T-cell (primary cell): ENCODE data around the gene EZR. TPM values are rescaled to one million over a fixed set of nuclear protein-coding genes. Genes with fewer than 3 reads are reported as not detected.
A peak's percentile ranks its signal among the peaks of the same experiment; 100 is the strongest.

ENCODE experiments used
- ATAC-seq, 4 experiments: fragments of 200-7000 bp in 3 of 4; fragments of 150-1000 bp in 1 of 4; cut with Tn5 transposase; replicated peaks in 1 of 4; 1 replicate in 3 of 4; 2 replicates in 1 of 4; pipeline ENCODE4 v1.10.0; 2021; ENCODE audit warnings: moderate library complexity in 3 of 4, mild to moderate bottlenecking in 2 of 4, moderate number of reproducible peaks in 1 of 4
- CTCF ChIA-PET, 2 donors: fragments of 300-600 bp; sonication (Branson Sonifier 250); formaldehyde crosslinking; loops; one replicate each; lab custom pipeline; 2022; ENCODE audit warnings: antibody characterized with exemption in 2 of 2; lab: Charles Lee
- POLR2A ChIA-PET, 2 donors: fragments of 300-600 bp; sonication (Branson Sonifier 250); formaldehyde crosslinking; loops; one replicate each; lab custom pipeline; 2022; ENCODE audit warnings: antibody characterized with exemption in 2 of 2; lab: Charles Lee
- DNase-seq, 35 experiments: peaks; one replicate each; pipeline versions ENCODE4 v3.0.0 to v3.0.0-alpha.2; 2013 to 2023
- H3K27ac ChIP-seq: one replicate; pipeline ENCODE4 v1.5.1; 2013; ENCODE audit warnings: low read length
- H3K27me3 ChIP-seq, 2 experiments: replicated peaks in 1 of 2; 1 replicate in 1 of 2; 2 replicates in 1 of 2; pipeline versions ENCODE4 v1.6.1 to v1.7.0; 2013; ENCODE audit warnings: low read length in 1 of 2, mixed read lengths in 1 of 2; ENCODE audit not compliant: control insufficient read depth in 2 of 2, insufficient read depth in 2 of 2; ENCODE audit errors: extremely low read depth in 1 of 2
- H3K36me3 ChIP-seq, 2 donors: 1 replicate in 1 of 2; 2 replicates in 1 of 2; pipeline versions ENCODE4 v1.6.1 to v1.7.0; 2013; ENCODE audit warnings: low read length in 1 of 2; ENCODE audit not compliant: control insufficient read depth in 2 of 2, insufficient read depth in 1 of 2; ENCODE audit errors: extremely low read depth in 1 of 2
- H3K4me1 ChIP-seq, 2 experiments: 1 replicate in 1 of 2; 2 replicates in 1 of 2; pipeline versions ENCODE4 v1.6.1 to v1.7.0; 2013; ENCODE audit warnings: low read length in 2 of 2, mixed read lengths in 1 of 2; ENCODE audit not compliant: insufficient read depth in 2 of 2, control insufficient read depth in 1 of 2; ENCODE audit errors: extremely low read depth in 1 of 2
- H3K4me3 ChIP-seq, 2 donors: 1 replicate in 1 of 2; 2 replicates in 1 of 2; pipeline versions ENCODE4 v1.5.1 to v1.7.0; 2013; ENCODE audit warnings: mild to moderate bottlenecking in 2 of 2, low read length in 1 of 2, moderate library complexity in 1 of 2; ENCODE audit not compliant: control insufficient read depth in 1 of 2; ENCODE audit errors: extremely low read depth in 1 of 2
- H3K9me3 ChIP-seq: 2 replicates; pipeline ENCODE4 v1.7.0; 2013
- H3K27ac Mint-ChIP-seq, 2 donors: one replicate each; pipeline ENCODE4 v1.8.0; 2020 to 2021; ENCODE audit warnings: mild to moderate bottlenecking in 2 of 2, mixed read lengths in 2 of 2
- H3K27me3 Mint-ChIP-seq, 2 donors: one replicate each; pipeline ENCODE4 v1.8.0; 2021 to 2022; ENCODE audit warnings: mixed read lengths in 2 of 2
- H3K36me3 Mint-ChIP-seq: one replicate; pipeline ENCODE4 v1.8.0; 2021; ENCODE audit warnings: mixed read lengths
- H3K4me1 Mint-ChIP-seq, 3 donors: one replicate each; pipeline ENCODE4 v1.8.0; 2020 to 2022; ENCODE audit warnings: mixed read lengths in 3 of 3, mild to moderate bottlenecking in 1 of 3
- H3K4me3 Mint-ChIP-seq, 3 donors: one replicate each; pipeline ENCODE4 v1.8.0; 2020 to 2022; ENCODE audit warnings: mild to moderate bottlenecking in 3 of 3, mixed read lengths in 3 of 3, moderate library complexity in 3 of 3
- H3K9me3 Mint-ChIP-seq, 3 donors: one replicate each; pipeline ENCODE4 v1.8.0; 2020 to 2022; ENCODE audit warnings: mixed read lengths in 3 of 3
- WGBS: methylation state at CpG from one replicate; pipeline ENCODE4 v1.1.5; 2013; ENCODE audit warnings: missing lambda C conversion rate; ENCODE audit not compliant: insufficient coverage; 5-methylcytosine and 5-hydroxymethylcytosine counted together
- total RNA-seq, 35 experiments: library from RNA in 6 of 35; stranded (reverse) in 6 of 35; fragments of 120-200 nt in 1 of 35; gene quantifications; one replicate each; pipeline versions ENCODE4 v1.2.1 to v1.2.4 and lab custom pipeline; 2013 to 2026

EZR gene
- total RNA-seq, 5 donors from 2014 or later (not counting 1 experiment from before 2014, with no cell fraction given): 176 to 286 (median 272) TPM

GRCh38 chr6:158807515-158808441 is 11.4 kb downstream of the EZR start:
- Histone ChIP-seq H3K27ac (peak overlapping the region; percentile 50), H3K4me3 (no peak overlapping the region), H3K27me3 (no peaks in the 10 kb centered on the region), H3K4me1 (peaks cover 48 to 68% of the 10 kb centered on the region in 2 experiments), H3K9me3 (no peaks in the 10 kb centered on the region), H3K36me3 (peaks cover 0 to 31% of the 10 kb centered on the region in 2 donors)
- ChIA-PET CTCF (interaction anchor here (0.6 to 2.8 kb wide), 6 partner anchors 12 to 62 kb away, joined by 3 to 14 read pairs (median 5); partner anchors contain the start of gene EZR (in 1 of the 2)), POLR2A (interaction anchor here (0.5 to 3.2 kb wide), 17 partner anchors 8 to 298 kb away, joined by 3 to 24 read pairs (median 4); partner anchors contain the start of gene EZR (in 1 of the 2))
- ATAC-seq: no peak
- peak overlapping the region; percentile 84 to 85 for H3K27ac Mint-ChIP-seq
- no peaks in the 10 kb centered on the region for H3K9me3 Mint-ChIP-seq
- 50% methylated on average over 2 of the region's 8 CpGs for WGBS
- peak overlapping the region; percentile 21 to 79 (median 58) for H3K4me3 Mint-ChIP-seq
- H3K27me3 Mint-ChIP-seq: no peaks in the 10 kb centered on the region
- peaks cover 62% of the 10 kb centered on the region for H3K36me3 Mint-ChIP-seq
- H3K4me1 Mint-ChIP-seq: peaks cover 94 to 100% (median 97%) of the 10 kb centered on the region in 3 donors
- DNase-seq: no peak

GRCh38 chr6:158805698-158806377 is 13.3 kb downstream of the EZR start:
- ChIA-PET POLR2A (no interaction called here), CTCF (interaction anchor here in 1 of 2 donors (0.8 kb wide), 1 partner anchor 13 kb away, joined by 3 read pairs; no protein-coding TSS in a partner anchor)
- Histone ChIP-seq H3K4me3 (no peak overlapping the region), H3K36me3 (peaks cover 0 to 29% of the 10 kb centered on the region in 2 donors), H3K9me3 (no peaks in the 10 kb centered on the region), H3K27me3 (no peaks in the 10 kb centered on the region), H3K4me1 (peaks cover 46 to 69% of the 10 kb centered on the region in 2 experiments), H3K27ac (no peak overlapping the region)
- ATAC-seq (no peak), DNase-seq (no peak)
- peak overlapping the region; percentile 1 to 79 (median 51) for H3K4me3 Mint-ChIP-seq
- peaks cover 94 to 100% (median 97%) of the 10 kb centered on the region in 3 donors for H3K4me1 Mint-ChIP-seq
- H3K36me3 Mint-ChIP-seq: peaks cover 60% of the 10 kb centered on the region
- no peaks in the 10 kb centered on the region for H3K27me3 Mint-ChIP-seq
- peak overlapping the region; percentile 69 to 85 for H3K27ac Mint-ChIP-seq
- no peaks in the 10 kb centered on the region for H3K9me3 Mint-ChIP-seq
- WGBS: no CpG with 5 or more reads among the region's 5 CpGs

GRCh38 chr6:158804207-158804606 is 15.0 kb downstream of the EZR start:
- Mint-ChIP-seq H3K27me3 (no peaks in the 10 kb centered on the region), H3K4me1 (peaks cover 93 to 100% (median 96%) of the 10 kb centered on the region in 3 donors), H3K9me3 (no peaks in the 10 kb centered on the region), H3K4me3 (peak overlapping the region; percentile 70 to 79 (median 76)), H3K36me3 (peaks cover 52% of the 10 kb centered on the region), H3K27ac (peak overlapping the region; percentile 90 to 91)
- Histone ChIP-seq H3K4me1 (peaks cover 38 to 72% of the 10 kb centered on the region in 2 experiments), H3K27ac (peak overlapping the region; percentile 78), H3K36me3 (peaks cover 0 to 25% of the 10 kb centered on the region in 2 donors), H3K9me3 (no peaks in the 10 kb centered on the region), H3K27me3 (no peaks in the 10 kb centered on the region), H3K4me3 (peak overlapping the region in 1 of 2 donors; percentile 31)
- ChIA-PET POLR2A (interaction anchor here (0.5 to 1.7 kb wide), 8 partner anchors 8 to 65 kb away, joined by 3 to 13 read pairs (median 4); no protein-coding TSS in a partner anchor), CTCF (interaction anchor here in 1 of 2 donors (0.7 to 1.3 kb wide), 6 partner anchors 8 to 164 kb away, joined by 3 to 6 read pairs (median 4); no protein-coding TSS in a partner anchor)
- no peak for DNase-seq
- ATAC-seq: no peak

GRCh38 chr6:158803733-158804143 is 15.4 kb downstream of the EZR start:
- Histone ChIP-seq H3K4me1 (peaks cover 35 to 72% of the 10 kb centered on the region in 2 experiments), H3K4me3 (peak overlapping the region in 1 of 2 donors; percentile 31), H3K27me3 (no peaks in the 10 kb centered on the region), H3K9me3 (no peaks in the 10 kb centered on the region), H3K27ac (peak overlapping the region; percentile 78), H3K36me3 (peaks cover 0 to 25% of the 10 kb centered on the region in 2 donors)
- DNase-seq (peak in 29 of 35 experiments; percentile 19 to 72 (median 41)), ATAC-seq (peak; percentile 43 to 86 (median 78))
- no peaks in the 10 kb centered on the region for H3K27me3 Mint-ChIP-seq
- CTCF ChIA-PET: interaction anchor here in 1 of 2 donors (0.7 to 1.3 kb wide), 7 partner anchors 9 to 164 kb away, joined by 3 to 6 read pairs (median 4); no protein-coding TSS in a partner anchor
- WGBS: 0% methylated on average over 2 of the region's 5 CpGs
- H3K4me3 Mint-ChIP-seq: peak overlapping the region; percentile 70 to 79 (median 76)
- POLR2A ChIA-PET: interaction anchor here (0.5 to 1.7 kb wide), 12 partner anchors 8 to 199 kb away, joined by 3 to 13 read pairs (median 4); partner anchors contain the start of gene EZR (in 1 of the 2)
- H3K27ac Mint-ChIP-seq: peak overlapping the region; percentile 90 to 91
- peaks cover 48% of the 10 kb centered on the region for H3K36me3 Mint-ChIP-seq
- peaks cover 93 to 100% (median 96%) of the 10 kb centered on the region in 3 donors for H3K4me1 Mint-ChIP-seq
- no peaks in the 10 kb centered on the region for H3K9me3 Mint-ChIP-seq

GRCh38 chr6:158801655-158802294 is 17.4 kb downstream of the EZR start:
- CTCF ChIA-PET: interaction anchor here in 1 of 2 donors (0.7 kb wide), 1 partner anchor 67 kb away, joined by 3 read pairs; no protein-coding TSS in a partner anchor
- DNase-seq: no peak
- no peak overlapping the region for H3K4me3 ChIP-seq
- WGBS: 100% methylated on average over 4 of the region's 7 CpGs
- no peaks in the 10 kb centered on the region for H3K27me3 ChIP-seq
- H3K9me3 ChIP-seq: no peaks in the 10 kb centered on the region
- H3K27ac ChIP-seq: no peak overlapping the region
- no peak for ATAC-seq
- Mint-ChIP-seq H3K36me3 (peaks cover 42% of the 10 kb centered on the region), H3K27ac (peak overlapping the region; percentile 43 to 61), H3K9me3 (no peaks in the 10 kb centered on the region), H3K27me3 (no peaks in the 10 kb centered on the region), H3K4me3 (peak overlapping the region in 1 of 3 donors; percentile 79), H3K4me1 (peaks cover 91 to 97% (median 95%) of the 10 kb centered on the region in 3 donors)
- H3K36me3 ChIP-seq: peaks cover 0 to 11% of the 10 kb centered on the region in 2 donors
- peaks cover 29 to 58% of the 10 kb centered on the region in 2 experiments for H3K4me1 ChIP-seq
- POLR2A ChIA-PET: interaction anchor here in 1 of 2 donors (0.7 to 1.1 kb wide), 2 partner anchors 65 to 68 kb away, joined by 3 to 5 read pairs; no protein-coding TSS in a partner anchor
